Activated CD8-positive, alpha-beta memory T cell treated with anti-CD3 and anti-CD28 coated beads for 4 hours (primary cell): ENCODE measurements around the gene RGL2.
"Not testable (repeated sequence)": the region's sequence is repeated elsewhere in the genome, so short reads cannot be mapped to it uniquely, and the experiment has no call there.

Experiments
- DNase-seq, 2 donors: peaks; one replicate each; pipeline ENCODE4 v3.0.0-alpha.2; 2020; ENCODE audit warnings: low read depth in 2 of 2

The RGL2 gene, protein sequence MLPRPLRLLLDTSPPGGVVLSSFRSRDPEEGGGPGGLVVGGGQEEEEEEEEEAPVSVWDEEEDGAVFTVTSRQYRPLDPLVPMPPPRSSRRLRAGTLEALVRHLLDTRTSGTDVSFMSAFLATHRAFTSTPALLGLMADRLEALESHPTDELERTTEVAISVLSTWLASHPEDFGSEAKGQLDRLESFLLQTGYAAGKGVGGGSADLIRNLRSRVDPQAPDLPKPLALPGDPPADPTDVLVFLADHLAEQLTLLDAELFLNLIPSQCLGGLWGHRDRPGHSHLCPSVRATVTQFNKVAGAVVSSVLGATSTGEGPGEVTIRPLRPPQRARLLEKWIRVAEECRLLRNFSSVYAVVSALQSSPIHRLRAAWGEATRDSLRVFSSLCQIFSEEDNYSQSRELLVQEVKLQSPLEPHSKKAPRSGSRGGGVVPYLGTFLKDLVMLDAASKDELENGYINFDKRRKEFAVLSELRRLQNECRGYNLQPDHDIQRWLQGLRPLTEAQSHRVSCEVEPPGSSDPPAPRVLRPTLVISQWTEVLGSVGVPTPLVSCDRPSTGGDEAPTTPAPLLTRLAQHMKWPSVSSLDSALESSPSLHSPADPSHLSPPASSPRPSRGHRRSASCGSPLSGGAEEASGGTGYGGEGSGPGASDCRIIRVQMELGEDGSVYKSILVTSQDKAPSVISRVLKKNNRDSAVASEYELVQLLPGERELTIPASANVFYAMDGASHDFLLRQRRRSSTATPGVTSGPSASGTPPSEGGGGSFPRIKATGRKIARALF

DNA sequence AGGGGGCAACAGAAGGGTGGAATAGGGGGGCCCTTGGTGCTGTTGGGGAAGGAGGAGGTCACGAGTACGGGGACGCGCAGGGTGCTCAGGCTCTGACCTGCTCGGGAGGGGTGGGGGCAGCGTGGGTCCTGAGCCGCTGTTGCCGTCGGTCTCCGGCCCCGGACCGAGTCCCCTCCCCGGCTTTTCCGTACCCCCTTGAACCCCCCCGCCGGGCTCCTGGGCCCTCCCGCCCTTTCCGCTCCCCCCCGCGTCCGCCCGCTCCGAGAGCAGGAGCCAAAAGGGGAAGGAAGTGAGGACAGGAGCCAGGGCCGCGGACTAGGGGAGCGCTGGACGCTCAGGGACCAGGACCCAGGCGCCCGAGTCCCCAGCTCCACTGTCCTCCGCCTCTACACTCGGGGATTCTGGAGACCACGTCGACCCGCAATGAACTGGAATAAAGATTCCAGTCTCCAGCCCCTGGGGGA, at the start of gene RGL2:
TSS of gene RGL2 (minus strand) at position 170 of the 464 bp plus-strand sequence. CDS start 332 bp downstream, outside the sequence.
- peak in 1 of 2 donors; percentile 39 for DNase-seq

DNA sequence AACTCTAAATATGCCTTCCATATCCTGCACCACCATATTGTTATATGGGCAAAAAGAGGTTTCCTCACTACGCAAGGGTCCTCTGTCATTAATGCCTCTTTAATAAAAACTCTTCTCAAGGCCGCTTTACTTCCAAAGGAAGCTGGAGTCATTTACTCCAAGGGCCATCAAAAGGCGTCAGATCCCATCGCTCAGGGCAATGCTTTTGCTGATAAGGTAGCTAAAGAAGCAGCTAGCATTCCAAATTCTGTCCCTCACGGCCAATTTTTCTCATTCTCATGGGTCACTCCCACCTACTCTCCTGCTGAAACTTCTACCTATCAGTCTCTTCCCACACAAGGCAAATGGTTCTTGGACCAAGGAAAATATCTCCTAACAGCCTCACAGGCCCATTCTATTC, 49.1 kb upstream of the RGL2 start:
- DNase-seq: no peak

DNA sequence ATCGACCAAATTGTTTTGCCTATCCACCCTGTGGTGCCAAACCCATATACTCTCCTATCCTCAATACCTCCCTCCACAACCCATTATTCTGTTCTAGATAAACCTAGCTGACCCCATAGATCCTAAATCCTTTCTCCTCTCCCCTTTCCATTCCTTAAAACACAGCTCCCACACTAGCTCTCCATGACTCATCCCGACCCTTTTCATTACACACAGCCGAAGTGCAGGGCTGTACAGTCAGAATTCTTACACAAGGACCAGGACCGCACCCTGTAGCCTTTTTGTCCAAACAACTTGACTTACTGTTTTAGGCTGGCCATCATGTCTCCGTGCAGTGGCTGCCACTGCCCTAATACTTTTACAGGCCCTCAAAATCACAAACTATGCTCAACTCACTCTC, 48.2 kb upstream of the RGL2 start:
- not testable (repeated sequence) for DNase-seq

DNA sequence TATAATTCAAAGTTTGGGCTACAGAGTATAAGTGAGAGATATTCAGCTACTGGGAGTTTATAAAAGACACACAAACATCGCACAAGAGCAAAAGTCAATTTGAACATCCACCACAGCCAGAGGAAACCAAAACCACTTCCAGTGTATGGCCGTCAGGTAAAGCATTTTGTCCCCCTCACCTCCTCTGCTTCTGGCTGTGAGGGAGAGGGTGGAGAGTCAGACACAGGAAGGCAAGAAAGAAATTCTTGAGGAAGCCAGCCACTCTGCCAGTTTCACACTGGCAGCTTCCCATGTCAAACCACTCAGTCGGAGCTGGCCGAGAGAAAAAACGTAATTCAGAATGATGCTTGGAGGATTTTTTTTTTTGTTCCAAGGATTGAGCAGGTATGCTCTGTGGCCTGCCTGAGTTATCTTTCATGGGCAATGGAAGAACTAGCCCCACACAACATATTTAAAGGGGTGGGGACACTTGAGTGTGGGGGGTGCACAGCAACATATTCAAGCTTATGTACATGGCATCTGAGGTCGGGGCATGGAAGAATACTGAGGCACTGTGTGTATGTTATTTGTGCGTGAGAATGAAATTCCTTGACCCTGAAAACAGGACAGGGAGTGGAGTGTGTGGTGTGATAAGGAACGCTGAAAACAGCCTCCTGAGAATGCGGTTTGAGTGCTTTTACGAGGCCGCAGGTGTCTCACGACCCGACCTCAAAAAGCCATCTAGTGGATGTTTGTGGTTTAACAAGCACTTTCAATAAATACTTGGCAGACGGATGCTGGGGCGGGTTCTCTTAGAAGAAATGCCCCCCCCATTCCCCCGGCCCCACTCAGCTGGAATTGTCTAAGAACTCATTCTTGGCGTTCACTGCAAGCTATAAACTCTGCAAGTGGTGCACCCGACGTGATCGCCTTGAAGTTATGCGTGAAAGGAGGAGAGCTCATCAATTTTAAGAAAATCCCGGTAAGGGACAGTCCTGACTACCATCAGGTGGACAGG, 46.3 kb upstream of the RGL2 start:
- DNase-seq: peak in 1 of 2 donors; percentile 25

DNA sequence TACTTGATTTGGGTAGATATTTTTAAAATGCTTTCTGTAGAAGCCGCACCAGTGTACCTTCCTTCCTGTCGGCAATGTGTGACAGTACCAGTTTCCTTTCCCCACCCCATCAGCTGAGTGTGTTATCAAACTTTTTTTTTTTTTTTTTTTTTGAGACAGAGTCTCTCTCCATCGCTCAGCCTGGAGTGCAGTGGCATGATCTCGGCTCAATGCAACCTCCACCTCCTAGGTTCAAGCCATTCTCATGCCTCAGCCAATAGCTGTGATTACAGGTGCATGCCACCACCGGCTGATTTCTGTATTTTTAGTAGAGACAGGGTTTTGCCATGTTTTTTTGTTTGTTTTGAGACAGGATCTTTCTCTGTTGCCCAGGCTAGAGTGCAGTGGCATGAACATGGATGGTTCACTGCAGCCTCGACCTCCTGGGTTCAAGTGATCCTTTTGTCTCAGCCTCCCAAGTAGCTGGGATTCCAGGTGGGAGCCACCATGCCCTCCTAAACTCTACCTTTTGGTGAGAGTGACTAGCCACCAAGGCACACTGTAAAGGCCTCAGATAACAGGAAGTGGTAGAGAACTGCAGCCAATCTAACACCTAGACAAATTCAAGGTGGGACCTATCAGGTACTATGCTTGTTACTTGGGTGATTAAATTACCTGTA, 45.3 kb upstream of the RGL2 start:
- no peak for DNase-seq

DNA sequence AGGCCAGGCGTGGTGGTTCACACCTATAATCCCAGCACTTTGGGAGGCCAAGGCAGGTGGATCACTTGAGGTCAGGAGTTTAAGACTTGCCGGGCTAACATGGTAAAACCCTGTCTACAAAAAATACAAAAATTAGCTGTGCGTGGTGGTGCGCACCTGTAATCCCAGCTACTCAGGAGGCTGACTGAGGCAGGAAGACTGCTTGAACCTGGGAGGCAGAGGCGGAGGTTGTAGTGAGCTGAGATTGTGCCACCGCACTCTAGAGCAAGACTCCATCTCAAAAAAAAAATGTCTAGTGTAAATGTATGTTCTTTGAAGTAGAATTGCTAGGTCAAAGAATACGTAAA, 44.8 kb upstream of the RGL2 start:
- not testable (repeated sequence) for DNase-seq

DNA sequence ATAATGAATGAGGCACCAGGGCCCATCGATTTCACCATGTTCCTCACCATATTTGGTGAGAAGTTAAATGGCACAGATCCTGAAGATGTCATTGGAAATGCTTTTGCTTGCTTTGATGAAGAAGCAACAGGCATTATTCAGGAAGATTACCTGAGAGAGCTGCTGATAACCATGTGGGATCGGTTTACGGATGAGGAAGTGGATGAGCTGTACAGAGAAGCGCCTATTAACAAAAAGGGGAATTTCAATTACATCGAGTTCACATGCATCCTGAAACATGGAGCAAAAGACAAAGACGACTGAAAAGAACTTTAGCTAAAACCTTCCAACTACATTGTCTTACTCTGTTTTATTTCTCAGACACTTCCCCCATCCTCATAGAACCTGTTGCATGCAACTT, 40.5 kb upstream of the RGL2 start:
- no peak for DNase-seq

DNA sequence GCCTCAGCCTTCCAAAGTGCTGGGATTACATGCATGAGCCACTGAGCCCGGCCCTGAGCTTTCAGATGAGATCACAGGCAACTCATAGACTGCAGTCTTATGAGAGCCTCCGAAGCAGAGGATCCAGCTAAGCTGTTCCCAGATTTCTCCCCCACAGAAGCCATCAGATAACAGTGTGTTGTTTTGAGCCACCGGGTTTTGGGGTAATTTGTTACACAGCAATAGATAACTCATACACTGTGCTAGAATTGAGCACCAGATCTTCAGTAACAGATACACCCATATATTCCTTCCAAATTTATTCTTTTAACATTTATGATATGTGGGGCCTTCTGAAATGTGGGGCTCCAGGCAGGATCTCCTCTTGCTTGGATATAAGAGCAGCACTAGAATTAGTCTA, 37.8 kb upstream of the RGL2 start:
- no peak for DNase-seq

DNA sequence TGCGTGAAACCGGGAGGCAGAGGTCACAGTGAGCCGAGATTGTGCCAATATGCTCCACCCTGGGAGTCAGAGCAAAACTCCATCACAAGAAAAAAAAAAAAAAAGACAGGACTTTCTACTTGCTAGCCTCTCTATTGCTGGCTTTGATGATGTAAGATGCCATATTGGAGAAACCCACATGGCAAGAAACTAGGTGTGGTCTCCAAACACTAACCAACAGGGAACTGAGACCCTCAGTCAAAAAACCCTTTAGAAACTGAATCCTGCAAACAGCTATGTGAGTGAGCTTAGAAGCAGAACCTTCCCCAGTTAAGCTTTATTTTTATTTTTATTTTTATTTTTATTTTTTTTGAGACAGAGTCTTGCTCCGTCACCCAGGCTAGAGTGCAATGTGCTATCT, 37.2 kb upstream of the RGL2 start:
- DNase-seq: no peak

DNA sequence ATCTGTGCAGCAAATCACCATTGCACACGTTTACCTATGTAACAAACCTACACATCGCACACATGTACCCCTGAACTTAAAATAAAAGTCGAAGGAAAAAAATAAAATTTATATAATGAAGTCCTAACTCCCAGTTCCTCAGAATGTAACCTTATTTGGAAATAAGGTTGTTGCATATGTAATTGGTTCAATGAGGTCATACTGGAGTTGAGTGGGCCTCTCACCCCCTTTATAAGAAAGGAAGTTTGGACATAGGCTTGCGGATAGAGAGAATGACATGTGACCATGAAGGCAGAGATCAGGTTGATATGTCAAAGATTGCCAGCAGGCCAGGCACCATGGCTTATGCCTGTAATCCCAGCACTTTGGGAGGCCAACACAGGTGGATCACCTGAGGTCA, 34.9 kb upstream of the RGL2 start:
- no peak for DNase-seq

DNA sequence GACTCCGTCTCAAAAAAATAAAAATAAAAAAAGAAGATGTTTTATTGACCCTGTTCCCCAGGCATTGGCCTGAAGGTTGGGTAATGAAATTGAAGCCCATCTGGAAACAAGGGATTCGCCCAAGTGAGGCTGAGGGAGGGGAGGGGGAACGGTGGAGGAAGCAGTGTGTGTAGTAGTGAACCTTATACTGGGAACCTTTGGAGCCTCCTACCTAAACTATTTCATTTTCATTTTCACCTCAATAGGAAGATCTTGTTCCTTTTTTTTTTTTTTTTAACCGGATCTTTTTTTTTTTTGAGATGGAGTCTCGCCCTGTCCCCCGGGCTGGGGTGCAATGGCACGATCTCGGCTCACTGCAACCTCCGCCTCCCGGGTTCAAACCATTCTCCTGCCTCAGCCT, 32.0 kb upstream of the RGL2 start:
- no peak for DNase-seq

DNA sequence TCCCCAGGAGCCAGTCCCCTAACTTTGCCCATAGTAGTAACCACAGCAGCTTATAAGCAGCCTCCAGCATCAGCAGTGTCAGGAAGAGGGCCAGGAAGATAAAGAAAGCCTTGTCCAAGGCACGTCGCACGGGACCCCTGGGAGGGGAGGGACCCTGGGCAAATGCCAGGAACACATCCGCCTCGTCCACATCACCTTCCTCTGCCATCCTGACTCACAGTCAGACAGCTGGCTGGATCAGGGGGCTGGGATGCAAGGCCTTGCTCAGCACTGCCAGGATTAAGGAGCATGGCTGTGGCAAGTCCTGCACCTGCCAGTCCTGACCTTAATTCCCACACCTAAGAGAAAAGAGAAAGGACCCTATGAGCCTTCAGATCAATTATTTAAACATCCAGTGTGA, 30.3 kb upstream of the RGL2 start:
- DNase-seq: no peak

DNA sequence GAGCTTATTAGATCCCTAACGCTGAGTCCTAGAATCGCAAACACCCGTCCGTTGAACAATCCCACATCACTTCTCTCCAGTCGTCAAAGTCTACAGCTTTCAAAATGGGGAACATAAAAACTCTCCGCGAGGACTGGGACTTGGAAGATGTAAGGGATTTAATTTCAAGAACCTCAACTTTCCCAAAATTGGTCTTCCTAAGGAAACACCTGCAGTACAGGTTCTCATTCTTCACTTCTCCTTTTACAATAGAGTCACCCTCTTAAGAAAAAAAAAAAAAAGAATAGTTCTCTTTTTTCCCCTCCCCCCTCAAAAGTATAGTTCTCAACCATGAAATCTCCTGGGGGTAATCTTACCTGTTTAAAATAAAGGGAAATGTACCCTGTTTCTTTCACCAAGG, 25.4 kb upstream of the RGL2 start:
- DNase-seq: no peak

DNA sequence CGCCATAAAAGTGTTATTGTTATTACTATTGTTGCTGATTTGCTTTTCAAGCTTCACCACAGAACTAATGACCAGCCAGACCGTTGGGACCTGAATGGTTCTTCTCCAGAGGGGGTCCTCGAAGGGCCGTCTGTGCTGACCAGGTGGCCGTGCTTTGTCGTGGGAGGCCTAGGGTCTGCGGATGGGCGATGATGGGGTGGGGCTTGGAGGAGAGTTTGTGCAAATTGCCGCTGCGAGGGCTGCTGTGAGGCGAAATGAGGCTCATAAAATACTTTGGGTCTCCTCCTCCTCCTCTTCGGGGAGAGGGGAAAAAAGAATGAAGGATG, 24.8 kb upstream of the RGL2 start:
- no peak for DNase-seq

DNA sequence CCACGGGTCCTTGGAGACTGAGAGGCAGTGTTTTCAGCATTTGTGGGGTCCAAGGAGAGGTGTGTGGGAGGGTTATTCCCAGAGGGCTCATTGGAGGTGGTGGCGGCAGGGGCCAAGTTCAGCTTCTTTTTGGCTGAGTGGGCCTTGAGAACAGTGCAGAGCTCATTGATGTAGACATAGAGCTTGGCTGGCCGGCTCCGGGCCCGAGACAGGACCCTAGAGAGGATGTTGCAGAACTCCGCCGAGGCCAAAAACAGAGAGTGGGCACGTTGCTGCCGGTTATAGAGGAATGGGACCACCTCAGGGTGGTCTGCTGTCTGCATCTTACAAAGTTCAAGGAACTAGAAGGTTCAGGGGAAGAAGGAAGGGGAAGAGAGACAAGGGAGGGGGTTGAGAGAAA, 22.5 kb upstream of the RGL2 start:
- DNase-seq: no peak

DNA sequence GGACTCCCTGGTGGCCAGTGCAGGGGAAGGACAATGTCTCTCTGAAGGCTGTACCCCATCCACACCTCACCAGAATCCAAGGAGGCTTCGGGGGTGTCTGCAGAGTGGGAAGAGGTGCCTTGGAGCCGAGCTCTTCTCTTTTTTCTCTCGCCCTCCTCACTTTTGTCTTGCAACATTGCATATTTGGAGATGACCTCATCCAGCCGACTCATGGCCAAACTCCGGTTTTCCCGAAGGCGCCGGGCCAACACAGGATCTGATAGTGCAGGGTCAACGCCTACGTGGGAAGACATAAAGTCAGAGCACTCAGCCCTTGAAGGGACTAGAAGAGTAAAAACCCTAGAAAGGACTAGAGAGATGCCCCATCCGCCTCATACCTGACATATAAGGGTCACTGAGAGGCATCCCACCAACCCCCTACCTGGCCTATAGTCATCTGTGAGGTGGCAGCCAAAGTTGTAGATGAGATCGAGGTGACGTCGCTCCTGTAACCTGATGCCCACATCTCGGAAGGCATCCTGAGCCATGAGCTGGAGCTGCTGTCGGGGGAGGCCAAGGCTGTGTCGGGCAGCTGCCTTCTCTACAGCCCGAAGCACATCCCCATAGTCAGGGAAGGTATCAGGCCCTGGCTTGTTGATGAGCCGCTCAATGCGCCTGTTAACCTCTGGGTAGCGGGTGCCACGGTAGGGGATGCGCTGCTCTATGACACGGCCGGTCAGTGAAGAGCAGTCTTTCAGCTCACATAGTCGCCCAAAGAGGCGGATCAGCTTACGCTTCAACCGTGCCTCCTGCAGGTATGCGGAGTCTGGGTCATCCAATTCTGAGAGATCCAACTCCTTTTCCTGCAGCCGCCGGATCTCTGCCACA, 21.8 kb upstream of the RGL2 start:
- no peak for DNase-seq

DNA sequence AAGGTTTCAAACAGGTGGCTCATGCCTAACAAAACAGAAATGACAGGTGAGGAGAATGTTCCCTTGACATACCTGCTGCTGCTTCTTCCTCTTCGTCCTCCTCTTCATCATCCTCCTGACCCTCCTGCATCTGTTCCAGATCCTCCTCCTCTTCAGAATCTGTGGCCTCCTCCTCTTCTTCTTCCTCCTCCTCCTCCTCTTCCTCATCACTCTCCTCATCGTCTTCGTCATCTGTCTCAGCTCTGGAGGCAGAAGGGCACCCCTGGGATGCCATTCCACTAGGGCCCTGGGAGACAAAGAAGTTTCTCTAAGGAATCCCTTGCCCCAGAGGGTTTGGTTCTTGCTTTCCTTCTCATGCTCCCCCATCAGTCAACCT, 21.2 kb upstream of the RGL2 start:
- no peak for DNase-seq

DNA sequence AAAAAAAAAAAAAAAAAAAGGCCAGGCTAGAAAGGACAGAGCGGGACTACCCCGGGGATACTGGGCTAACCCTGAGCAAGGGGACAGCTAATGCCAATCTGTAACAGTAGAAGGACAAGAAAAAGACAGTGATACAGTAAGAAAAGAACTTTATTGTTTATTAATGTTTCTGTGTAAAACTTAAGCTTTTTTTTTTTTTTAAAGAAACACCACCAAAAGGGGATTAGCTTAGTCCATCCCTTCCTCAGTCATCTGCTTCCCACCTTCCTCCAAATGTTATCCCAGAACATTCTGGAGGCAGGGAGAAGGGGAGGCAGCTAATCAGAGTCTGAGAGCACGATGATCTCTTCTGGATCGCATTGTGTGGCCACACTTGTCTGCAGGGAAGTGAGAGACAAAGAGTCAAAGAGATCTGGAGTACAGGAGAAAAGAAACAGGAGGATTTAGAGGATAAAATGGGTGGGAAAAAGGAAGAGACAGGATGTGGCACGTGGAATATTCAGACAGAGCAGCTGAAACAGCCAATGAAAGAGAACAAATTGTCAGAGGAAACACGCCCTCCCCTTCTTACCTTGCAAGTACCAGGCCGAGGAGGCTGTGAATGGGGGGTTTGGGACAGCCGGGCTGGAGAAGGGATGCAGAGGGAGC, 19.8 kb upstream of the RGL2 start:
- no peak for DNase-seq

DNA sequence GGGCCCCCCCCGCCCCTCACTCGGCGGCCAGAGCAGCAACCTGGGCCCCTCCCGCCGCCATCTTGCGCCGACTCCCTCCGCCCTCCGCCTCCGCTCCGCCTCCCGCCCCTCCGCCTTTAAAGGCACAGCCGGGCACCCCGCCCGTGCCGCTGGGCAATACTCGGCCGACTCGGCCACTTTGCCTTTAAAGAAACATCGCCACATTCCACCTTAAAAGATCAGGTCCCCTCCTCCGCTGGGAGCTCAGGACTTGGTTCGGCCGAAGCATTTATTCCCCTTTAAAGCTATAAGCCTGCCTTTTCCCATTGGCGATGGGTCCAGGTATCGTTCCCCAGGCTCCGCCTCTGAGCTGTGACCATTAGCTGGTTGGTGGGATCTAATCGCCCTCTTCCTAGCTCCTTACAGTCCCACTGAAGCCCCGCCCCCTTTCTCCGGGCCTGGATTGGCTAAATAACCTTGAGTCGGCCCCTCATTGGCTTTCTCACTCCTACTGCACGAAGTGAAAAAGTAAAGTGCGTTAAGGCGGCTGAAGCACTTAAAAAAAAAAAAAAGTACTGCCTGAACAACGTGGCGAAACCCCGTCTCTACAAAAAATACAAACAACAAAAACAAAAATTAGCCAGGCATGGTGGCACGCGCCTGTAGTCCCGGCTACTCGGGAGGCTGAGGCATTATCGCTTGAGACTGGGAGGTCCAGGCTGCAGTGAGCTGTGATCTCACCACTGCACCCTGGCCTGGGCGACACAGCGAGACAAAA, 19.1 kb upstream of the RGL2 start, which contains the start of gene ZBTB22:
TSS of gene ZBTB22 (minus strand) at position 76 of the 757 bp plus-strand sequence. CDS start 828 bp downstream, outside the sequence.
- peak; percentile 88 for DNase-seq

DNA sequence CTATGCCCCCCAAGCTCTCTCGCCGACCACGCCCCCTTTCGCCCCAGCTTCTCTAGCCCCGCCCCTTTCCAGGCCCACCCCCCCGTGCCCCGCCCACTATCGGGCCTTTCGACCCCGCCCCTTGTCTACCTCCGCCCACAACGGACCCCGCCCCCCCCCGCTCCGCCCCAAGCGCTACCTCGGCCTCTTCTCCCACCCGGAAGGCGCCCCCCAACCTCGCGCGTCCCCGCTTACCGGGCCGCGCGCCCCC, 18.6 kb upstream of the RGL2 start:
- peak in 1 of 2 donors; percentile 57 for DNase-seq
